ENCODE results near the gene UNC93B1.
"Not testable (repeated sequence)": the region's sequence is repeated elsewhere in the genome, so short reads cannot be mapped to it uniquely, and the experiment has no call there.

The UNC93B1 gene

GRCh38 chr11:67991347-67992121, 12.4 kb downstream of the UNC93B1 start:
- not testable (repeated sequence) for H3K4me3 ChIP-seq (ENCODE audit: low read depth in 1 of 5, low read length in 5 of 5); H3K9me3 ChIP-seq (ENCODE audit: control insufficient read depth in 5 of 5, low read length in 5 of 5); H3K27ac ChIP-seq (ENCODE audit: low read depth, low read length); H3K4me1 ChIP-seq (ENCODE audit: control insufficient read depth in 5 of 5, insufficient read depth in 5 of 5, low read length in 5 of 5); H3K27me3 ChIP-seq (ENCODE audit: control insufficient read depth in 5 of 5, insufficient read depth in 4 of 5, low read length in 5 of 5); H3K9ac ChIP-seq (ENCODE audit: low read length in 5 of 5)
- peaks cover 0 to 16% (median 5%) of the 10 kb centered on the region in 5 donors for H3K36me3 ChIP-seq (ENCODE audit: control insufficient read depth in 5 of 5, insufficient read depth in 5 of 5, low read length in 5 of 5)

GRCh38 chr11:67990546-67991346, 13.2 kb downstream of the UNC93B1 start:
- H3K9me3 ChIP-seq (ENCODE audit: control insufficient read depth in 5 of 5, low read length in 5 of 5); H3K27ac ChIP-seq (ENCODE audit: low read depth, low read length); H3K4me1 ChIP-seq (ENCODE audit: control insufficient read depth in 5 of 5, insufficient read depth in 5 of 5, low read length in 5 of 5); H3K27me3 ChIP-seq (ENCODE audit: control insufficient read depth in 5 of 5, insufficient read depth in 4 of 5, low read length in 5 of 5); H3K4me3 ChIP-seq (ENCODE audit: low read depth in 1 of 5, low read length in 5 of 5); H3K9ac ChIP-seq (ENCODE audit: low read length in 5 of 5): not testable (repeated sequence)
- H3K36me3 ChIP-seq (ENCODE audit: control insufficient read depth in 5 of 5, insufficient read depth in 5 of 5, low read length in 5 of 5): peaks cover 0 to 10% (median 0%) of the 10 kb centered on the region in 5 donors

- not testable (repeated sequence) for H3K36me3 ChIP-seq (ENCODE audit: control insufficient read depth in 5 of 5, insufficient read depth in 5 of 5, low read length in 5 of 5); H3K27ac ChIP-seq (ENCODE audit: low read depth, low read length); H3K4me1 ChIP-seq (ENCODE audit: control insufficient read depth in 5 of 5, insufficient read depth in 5 of 5, low read length in 5 of 5); H3K9ac ChIP-seq (ENCODE audit: low read length in 5 of 5); H3K4me3 ChIP-seq (ENCODE audit: low read depth in 1 of 5, low read length in 5 of 5); H3K9me3 ChIP-seq (ENCODE audit: control insufficient read depth in 5 of 5, low read length in 5 of 5); H3K27me3 ChIP-seq (ENCODE audit: control insufficient read depth in 5 of 5, insufficient read depth in 4 of 5, low read length in 5 of 5)
Measured at GRCh38 chr11:67985302-67985701, 18.6 kb downstream of the UNC93B1 start.

GRCh38 chr11:67983951-67984350, 19.9 kb downstream of the UNC93B1 start:
- H3K9me3 ChIP-seq (ENCODE audit: control insufficient read depth in 5 of 5, low read length in 5 of 5): no peaks in the 10 kb centered on the region

DNA sequence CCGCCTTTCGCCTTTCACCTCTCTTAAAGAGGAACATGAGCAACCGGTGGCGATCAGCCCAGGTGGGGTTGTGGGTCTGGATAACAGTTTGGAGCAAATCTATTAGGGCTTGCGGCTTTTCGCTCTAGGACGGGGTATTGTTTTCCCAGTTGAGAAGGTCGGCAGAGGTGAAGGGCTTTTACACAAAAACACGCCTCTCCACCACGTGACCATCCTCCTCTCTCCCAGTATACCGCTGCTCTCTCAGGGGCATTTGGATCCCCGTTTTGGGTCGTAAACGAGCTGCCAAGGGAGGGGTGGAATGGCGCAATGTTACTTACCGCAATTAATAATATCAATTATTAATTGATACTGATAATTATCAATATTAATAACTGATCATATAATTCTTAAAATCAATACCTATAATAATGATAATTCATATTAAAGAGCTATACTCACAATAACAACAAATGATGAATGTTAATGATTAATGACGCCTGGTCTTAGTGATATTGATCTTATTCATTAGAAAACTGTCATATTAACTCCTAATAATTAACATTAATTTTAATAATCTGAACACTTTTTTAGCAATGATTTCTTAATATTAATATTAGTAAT, 21.5 kb downstream of the UNC93B1 start:
- H3K4me3 ChIP-seq (ENCODE audit: low read depth in 1 of 5, low read length in 5 of 5); H3K9me3 ChIP-seq (ENCODE audit: control insufficient read depth in 5 of 5, low read length in 5 of 5); H3K36me3 ChIP-seq (ENCODE audit: control insufficient read depth in 5 of 5, insufficient read depth in 5 of 5, low read length in 5 of 5); H3K27ac ChIP-seq (ENCODE audit: low read depth, low read length); H3K9ac ChIP-seq (ENCODE audit: low read length in 5 of 5); H3K4me1 ChIP-seq (ENCODE audit: control insufficient read depth in 5 of 5, insufficient read depth in 5 of 5, low read length in 5 of 5); H3K27me3 ChIP-seq (ENCODE audit: control insufficient read depth in 5 of 5, insufficient read depth in 4 of 5, low read length in 5 of 5): not testable (repeated sequence)

More at GRCh38 chr11:67983951-67984350, 19.9 kb downstream of the UNC93B1 start:
- Histone ChIP-seq H3K4me1 (ENCODE audit: control insufficient read depth in 5 of 5, insufficient read depth in 5 of 5, low read length in 5 of 5) (no peaks in the 10 kb centered on the region), H3K27me3 (ENCODE audit: control insufficient read depth in 5 of 5, insufficient read depth in 4 of 5, low read length in 5 of 5) (no peaks in the 10 kb centered on the region), H3K9ac (ENCODE audit: low read length in 5 of 5) (no peak overlapping the region), H3K4me3 (ENCODE audit: low read depth in 1 of 5, low read length in 5 of 5) (no peak overlapping the region), H3K36me3 (ENCODE audit: control insufficient read depth in 5 of 5, insufficient read depth in 5 of 5, low read length in 5 of 5) (no peaks in the 10 kb centered on the region), H3K27ac (ENCODE audit: low read depth, low read length) (no peak overlapping the region)

GRCh38 chr11:67981226-67981625, 22.7 kb downstream of the UNC93B1 start:
- H3K27me3 ChIP-seq (ENCODE audit: control insufficient read depth in 5 of 5, insufficient read depth in 4 of 5, low read length in 5 of 5); H3K4me1 ChIP-seq (ENCODE audit: control insufficient read depth in 5 of 5, insufficient read depth in 5 of 5, low read length in 5 of 5); H3K9me3 ChIP-seq (ENCODE audit: control insufficient read depth in 5 of 5, low read length in 5 of 5); H3K36me3 ChIP-seq (ENCODE audit: control insufficient read depth in 5 of 5, insufficient read depth in 5 of 5, low read length in 5 of 5); H3K27ac ChIP-seq (ENCODE audit: low read depth, low read length); H3K4me3 ChIP-seq (ENCODE audit: low read depth in 1 of 5, low read length in 5 of 5); H3K9ac ChIP-seq (ENCODE audit: low read length in 5 of 5): not testable (repeated sequence)

GRCh38 chr11:67978766-67979418, 25.0 kb downstream of the UNC93B1 start:
- not testable (repeated sequence) for H3K4me3 ChIP-seq (ENCODE audit: low read depth in 1 of 5, low read length in 5 of 5); H3K4me1 ChIP-seq (ENCODE audit: control insufficient read depth in 5 of 5, insufficient read depth in 5 of 5, low read length in 5 of 5); H3K27me3 ChIP-seq (ENCODE audit: control insufficient read depth in 5 of 5, insufficient read depth in 4 of 5, low read length in 5 of 5); H3K36me3 ChIP-seq (ENCODE audit: control insufficient read depth in 5 of 5, insufficient read depth in 5 of 5, low read length in 5 of 5); H3K9ac ChIP-seq (ENCODE audit: low read length in 5 of 5); H3K9me3 ChIP-seq (ENCODE audit: control insufficient read depth in 5 of 5, low read length in 5 of 5); H3K27ac ChIP-seq (ENCODE audit: low read depth, low read length)

DNA sequence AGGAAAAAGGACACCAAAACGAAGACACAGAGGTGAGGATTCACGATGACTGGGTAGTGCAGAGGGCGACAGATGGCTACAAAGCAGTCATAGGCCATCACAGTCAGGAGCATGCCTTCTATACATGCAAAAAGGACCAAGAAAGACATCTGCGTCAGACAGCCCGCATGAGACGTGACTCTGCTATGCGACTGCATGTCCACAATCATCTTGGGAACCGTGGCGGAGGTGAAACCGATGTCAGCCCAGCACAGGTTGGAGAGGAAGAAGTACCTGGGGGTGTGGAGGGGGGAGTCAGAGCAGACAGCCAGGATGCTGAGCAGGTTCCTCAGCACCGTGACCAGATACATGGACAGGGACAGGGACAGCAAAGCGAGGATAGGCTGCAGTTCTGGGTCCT, 29.2 kb downstream of the UNC93B1 start:
- H3K9me3 ChIP-seq (ENCODE audit: control insufficient read depth in 5 of 5, low read length in 5 of 5); H3K4me1 ChIP-seq (ENCODE audit: control insufficient read depth in 5 of 5, insufficient read depth in 5 of 5, low read length in 5 of 5); H3K27ac ChIP-seq (ENCODE audit: low read depth, low read length); H3K36me3 ChIP-seq (ENCODE audit: control insufficient read depth in 5 of 5, insufficient read depth in 5 of 5, low read length in 5 of 5); H3K27me3 ChIP-seq (ENCODE audit: control insufficient read depth in 5 of 5, insufficient read depth in 4 of 5, low read length in 5 of 5); H3K4me3 ChIP-seq (ENCODE audit: low read depth in 1 of 5, low read length in 5 of 5); H3K9ac ChIP-seq (ENCODE audit: low read length in 5 of 5): not testable (repeated sequence)

GRCh38 chr11:67965830-67966348, 38.0 kb downstream of the UNC93B1 start:
- not testable (repeated sequence) for H3K4me3 ChIP-seq (ENCODE audit: low read depth in 1 of 5, low read length in 5 of 5); H3K27me3 ChIP-seq (ENCODE audit: control insufficient read depth in 5 of 5, insufficient read depth in 4 of 5, low read length in 5 of 5); H3K27ac ChIP-seq (ENCODE audit: low read depth, low read length); H3K9ac ChIP-seq (ENCODE audit: low read length in 5 of 5); H3K9me3 ChIP-seq (ENCODE audit: control insufficient read depth in 5 of 5, low read length in 5 of 5); H3K4me1 ChIP-seq (ENCODE audit: control insufficient read depth in 5 of 5, insufficient read depth in 5 of 5, low read length in 5 of 5); H3K36me3 ChIP-seq (ENCODE audit: control insufficient read depth in 5 of 5, insufficient read depth in 5 of 5, low read length in 5 of 5)

DNA sequence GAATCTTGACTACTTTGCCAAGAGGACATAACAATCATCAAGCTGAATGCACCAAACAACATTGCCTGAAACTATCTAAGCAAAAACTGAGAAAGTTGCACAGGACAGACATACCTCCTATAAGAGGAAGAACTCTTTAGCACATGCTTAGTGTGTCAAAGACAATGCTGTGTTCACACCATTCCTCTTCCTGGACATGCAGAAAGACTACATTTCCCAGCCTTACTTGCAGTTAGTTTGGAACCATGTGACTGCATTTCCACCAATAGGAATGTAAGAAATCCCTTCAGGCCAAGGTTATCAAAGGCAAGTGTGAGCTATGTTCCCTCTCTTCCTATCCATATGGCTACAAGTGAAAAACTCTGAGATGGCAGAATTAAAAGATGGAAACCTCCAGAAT, 39.2 kb downstream of the UNC93B1 start:
- H3K9ac ChIP-seq (ENCODE audit: low read length in 5 of 5); H3K36me3 ChIP-seq (ENCODE audit: control insufficient read depth in 5 of 5, insufficient read depth in 5 of 5, low read length in 5 of 5); H3K9me3 ChIP-seq (ENCODE audit: control insufficient read depth in 5 of 5, low read length in 5 of 5); H3K4me1 ChIP-seq (ENCODE audit: control insufficient read depth in 5 of 5, insufficient read depth in 5 of 5, low read length in 5 of 5); H3K27ac ChIP-seq (ENCODE audit: low read depth, low read length); H3K4me3 ChIP-seq (ENCODE audit: low read depth in 1 of 5, low read length in 5 of 5); H3K27me3 ChIP-seq (ENCODE audit: control insufficient read depth in 5 of 5, insufficient read depth in 4 of 5, low read length in 5 of 5): not testable (repeated sequence)
